Testis (tissue), 2 donors: ENCODE measurements around the gene DUSP19.

Experiments used
- CTCF ChIP-seq, 3 experiments: fragments of 450-650 bp in 2 of 3; fragments of 200-600 bp in 1 of 3; sonication (generic) in 1 of 3; IDR thresholded peaks; one replicate each; pipeline ENCODE4 v1.5.1; 2016 to 2019; ENCODE audit warnings: antibody characterized with exemption in 3 of 3, mild to moderate bottlenecking in 2 of 3, moderate library complexity in 1 of 3
- POLR2A ChIP-seq: fragments of 450-650 bp; IDR thresholded peaks from one replicate; pipeline ENCODE4 v1.6.1; 2017; ENCODE audit warnings: antibody characterized with exemption, mild to moderate bottlenecking, moderate library complexity

DNA sequence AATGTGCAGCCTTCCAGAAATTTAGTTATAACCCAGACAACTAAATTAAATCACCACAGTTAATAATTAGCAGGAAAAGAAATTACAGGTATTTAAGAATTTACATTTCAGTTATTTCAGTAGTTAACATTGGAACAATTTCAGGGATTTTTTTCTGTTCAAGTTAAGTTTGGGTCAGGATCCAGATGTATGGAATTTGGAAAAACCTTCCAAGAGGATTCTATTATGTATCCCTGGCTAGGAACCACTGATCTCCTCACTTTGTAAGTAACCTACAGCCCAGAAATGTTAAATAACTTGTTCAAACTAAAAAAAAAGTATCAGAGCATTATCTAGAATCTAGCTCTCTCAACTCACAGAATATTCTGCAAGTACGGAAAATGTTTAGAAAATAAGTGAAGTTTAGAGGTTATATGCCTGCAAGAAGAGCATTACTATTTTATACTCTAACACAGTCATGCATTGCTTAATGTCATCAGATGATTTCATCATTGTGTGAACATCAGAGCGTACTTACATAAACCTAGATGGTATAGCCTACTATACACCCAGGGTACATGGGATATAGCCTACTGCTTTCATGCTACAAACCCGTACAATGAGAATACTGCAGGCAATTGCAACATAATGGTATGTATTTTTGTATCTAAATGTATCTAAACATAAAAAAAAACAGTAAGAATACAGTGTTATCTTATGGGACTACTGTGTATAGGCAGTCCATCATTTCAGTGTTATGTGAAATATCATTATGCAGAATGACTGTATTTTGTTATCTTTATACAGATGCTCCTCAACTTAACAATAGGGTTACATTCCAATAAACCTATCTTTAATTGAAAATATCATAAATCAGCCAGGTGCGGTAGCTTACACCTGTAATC, 46.4 kb upstream of the DUSP19 start:
- TF ChIP-seq CTCF (IDR thresholded peaks at IDR 0.05) (no peak), POLR2A (no peak)
